Keratinocyte (primary cell): ENCODE measurements around the gene CTSS.

Experiments used
- CTCF ChIP-seq, 3 experiments: IDR thresholded peaks in 1 of 3; conservative IDR thresholded peaks in 1 of 3; optimal IDR thresholded peaks in 1 of 3; 2 replicates in 2 of 3; 3 replicates in 1 of 3; pipeline versions ENCODE3 to v1.5.1; 2011; ENCODE audit warnings: low read length in 3 of 3, mild to moderate bottlenecking in 3 of 3, moderate library complexity in 2 of 3, control low read depth in 1 of 3, inconsistent platforms in 1 of 3; ENCODE audit not compliant: insufficient read depth in 2 of 3; ENCODE audit errors: extremely low read depth in 1 of 3
- EZH2 ChIP-seq: IDR thresholded peaks from one replicate; pipeline ENCODE4 v1.6.1; 2012; ENCODE audit warnings: inconsistent platforms, mild to moderate bottlenecking, low read length, moderate library complexity

- no peak for TF ChIP-seq CTCF (optimal IDR thresholded peaks at IDR 0.05 in 1 of 3, IDR thresholded peaks at IDR 0.05 in 1 of 3, conservative IDR thresholded peaks at IDR 0.05 in 1 of 3; ENCODE audit: extremely low read depth in 1 of 3, insufficient read depth in 2 of 3, low read length in 3 of 3)
- no peak for TF ChIP-seq EZH2
Measured at GRCh38 chr1:150763018-150763417, 2.6 kb downstream of the CTSS start.
